Astrocyte (in vitro differentiated cells and primary cell): ENCODE measurements around the gene LRP1B.

Experiments used
- EZH2 ChIP-seq: IDR thresholded peaks from 2 replicates; pipeline ENCODE4 v1.6.1; 2012; ENCODE audit warnings: mild to moderate bottlenecking, low read length, inconsistent platforms; ENCODE audit not compliant: insufficient read depth
- TF ChIP-seq, protein P1 (sequence below): IDR thresholded peaks from 2 replicates; pipeline ENCODE4 v1.5.1; 2011; ENCODE audit warnings: low read depth, mild to moderate bottlenecking, inconsistent platforms, low read length, moderate library complexity; ENCODE audit not compliant: insufficient read depth

DNA sequence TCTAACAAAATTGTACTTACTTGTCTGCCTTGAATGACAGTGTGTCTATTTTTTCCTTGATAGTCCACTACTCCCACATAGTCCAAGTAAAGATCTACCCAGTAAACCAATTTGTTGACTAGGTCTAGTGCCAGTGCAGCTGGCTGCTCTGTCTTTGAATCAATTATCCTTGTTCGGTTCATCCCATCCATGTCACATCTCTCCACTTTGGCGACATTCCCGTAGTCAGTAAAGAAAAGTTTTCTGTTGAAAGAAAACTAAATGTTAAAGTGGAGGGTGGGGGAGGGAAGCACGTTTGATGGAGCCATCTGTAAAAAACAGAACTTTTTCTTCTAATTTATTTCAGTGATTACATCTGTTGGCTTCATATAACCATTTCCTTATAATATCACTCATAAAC, 1068.8 kb downstream of the LRP1B start:
- TF ChIP-seq, protein P1, sequence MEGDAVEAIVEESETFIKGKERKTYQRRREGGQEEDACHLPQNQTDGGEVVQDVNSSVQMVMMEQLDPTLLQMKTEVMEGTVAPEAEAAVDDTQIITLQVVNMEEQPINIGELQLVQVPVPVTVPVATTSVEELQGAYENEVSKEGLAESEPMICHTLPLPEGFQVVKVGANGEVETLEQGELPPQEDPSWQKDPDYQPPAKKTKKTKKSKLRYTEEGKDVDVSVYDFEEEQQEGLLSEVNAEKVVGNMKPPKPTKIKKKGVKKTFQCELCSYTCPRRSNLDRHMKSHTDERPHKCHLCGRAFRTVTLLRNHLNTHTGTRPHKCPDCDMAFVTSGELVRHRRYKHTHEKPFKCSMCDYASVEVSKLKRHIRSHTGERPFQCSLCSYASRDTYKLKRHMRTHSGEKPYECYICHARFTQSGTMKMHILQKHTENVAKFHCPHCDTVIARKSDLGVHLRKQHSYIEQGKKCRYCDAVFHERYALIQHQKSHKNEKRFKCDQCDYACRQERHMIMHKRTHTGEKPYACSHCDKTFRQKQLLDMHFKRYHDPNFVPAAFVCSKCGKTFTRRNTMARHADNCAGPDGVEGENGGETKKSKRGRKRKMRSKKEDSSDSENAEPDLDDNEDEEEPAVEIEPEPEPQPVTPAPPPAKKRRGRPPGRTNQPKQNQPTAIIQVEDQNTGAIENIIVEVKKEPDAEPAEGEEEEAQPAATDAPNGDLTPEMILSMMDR, result no peak
- no peak for TF ChIP-seq EZH2
